NCI-H1105 treated with DMSO at 0.1 percent for 48 hours (cell line): ENCODE measurements around the gene LMOD2.

Experiments
- DNase-seq: peaks from one replicate; lab custom pipeline; 2025; lab: John Stamatoyannopoulos, UW

LMOD2 gene

DNA sequence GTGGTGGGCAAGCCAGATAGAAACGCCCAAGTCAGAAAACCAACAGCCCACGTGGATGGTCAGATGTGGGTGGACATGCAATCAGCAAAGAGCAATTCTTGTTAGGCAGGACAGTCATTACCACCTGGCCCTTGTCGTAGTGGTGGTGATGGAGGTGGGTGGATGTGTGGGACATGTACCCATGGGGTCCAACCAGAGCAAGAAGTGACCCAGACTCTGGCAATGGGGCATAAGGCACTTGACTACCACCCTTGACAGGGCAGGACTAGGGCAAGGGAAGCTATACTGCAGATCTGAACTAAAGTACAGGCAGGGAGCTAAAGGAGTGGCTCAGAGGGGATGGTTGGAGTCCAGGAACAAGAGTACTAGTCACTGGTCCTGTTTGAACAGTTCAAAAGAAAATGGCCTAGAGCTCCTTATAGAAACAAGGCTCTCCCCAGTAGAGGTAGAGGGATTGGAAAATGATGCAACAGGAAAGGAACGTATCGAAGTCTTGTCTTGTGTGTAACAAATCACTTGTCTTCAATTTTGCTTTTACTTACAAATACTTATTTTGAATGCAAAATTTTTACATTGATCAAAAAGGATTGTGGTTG lies 17.6 kb downstream of the LMOD2 start:
- no peak for DNase-seq

DNA sequence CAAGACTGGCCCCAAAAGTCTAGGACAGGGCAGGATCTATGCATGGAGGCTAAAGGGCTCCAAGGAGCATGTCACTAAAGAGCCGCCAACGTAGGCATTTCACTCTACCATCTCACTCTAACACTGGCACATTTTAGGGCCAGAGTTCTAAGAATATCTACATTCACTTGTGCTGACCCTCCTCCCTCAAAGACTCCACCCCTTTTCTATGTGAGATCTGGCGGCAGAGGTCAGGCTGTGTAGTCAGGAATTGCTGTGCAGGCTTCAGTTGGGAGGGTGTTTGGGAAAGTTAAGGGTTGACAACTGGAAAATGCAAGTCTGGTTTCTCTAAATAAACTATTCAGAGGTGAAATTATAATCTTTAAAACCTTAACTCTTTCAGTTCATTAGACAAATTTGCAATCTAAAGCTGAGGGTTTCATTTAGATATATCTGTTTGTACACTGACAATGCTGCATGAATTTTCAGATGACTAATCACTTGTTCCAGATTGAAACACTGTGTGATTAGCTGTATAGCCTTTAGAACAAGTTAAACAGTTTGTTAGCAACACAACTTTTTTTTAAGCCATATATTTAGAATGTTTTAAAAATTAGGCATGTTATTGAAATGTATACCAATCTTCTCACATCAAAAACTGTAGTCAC lies 18.2 kb downstream of the LMOD2 start:
- no peak for DNase-seq

DNA sequence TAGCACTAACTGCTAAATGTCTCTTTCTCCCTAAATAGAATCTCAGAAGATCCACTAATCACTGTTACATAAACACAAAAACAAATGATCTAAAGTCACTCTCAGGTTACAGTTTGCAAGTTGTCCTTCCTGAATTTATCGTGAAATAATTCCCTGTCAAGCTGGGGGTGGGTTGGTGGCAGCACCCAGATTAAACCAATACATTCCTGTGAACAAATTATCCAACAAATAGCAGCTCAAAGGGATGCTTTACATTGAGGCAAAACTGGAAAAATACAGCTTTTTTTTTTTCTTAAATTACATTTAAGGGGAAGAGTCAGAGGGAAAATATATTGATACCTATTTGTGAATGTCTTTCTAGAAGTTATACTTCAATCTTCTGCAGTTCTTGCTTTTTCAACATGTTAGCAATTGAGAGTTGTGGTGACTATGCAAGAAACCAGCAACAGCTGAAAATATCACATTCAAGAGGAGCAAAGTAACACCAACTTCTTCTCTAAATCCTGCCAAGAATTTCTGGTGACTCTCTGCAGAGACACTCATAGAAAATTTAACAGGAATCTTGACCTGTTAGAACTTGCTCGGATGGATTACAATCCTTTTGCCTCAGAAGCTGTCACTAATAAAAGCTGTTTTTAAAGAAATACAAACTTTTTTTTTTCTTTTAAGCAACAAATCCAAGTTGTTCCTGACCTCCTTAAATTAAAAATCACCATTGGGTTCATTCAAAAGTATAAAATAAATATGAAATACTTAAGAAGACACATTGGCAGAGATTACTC lies 18.9 kb downstream of the LMOD2 start:
- no peak for DNase-seq

DNA sequence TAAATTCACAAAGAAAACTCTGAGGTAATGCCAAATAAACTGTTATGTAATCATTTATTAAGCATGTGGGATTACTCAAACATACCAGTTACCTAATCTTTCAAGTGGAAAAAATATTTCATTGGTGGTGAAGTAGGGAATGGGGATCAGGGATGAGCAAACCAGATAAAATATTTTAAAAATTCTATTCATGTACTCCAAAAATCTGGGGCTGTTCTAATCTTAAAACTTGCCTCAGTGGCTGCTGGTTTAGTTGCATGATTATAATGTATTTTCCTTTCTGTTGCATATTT lies 19.5 kb downstream of the LMOD2 start:
- DNase-seq, result no peak

DNA sequence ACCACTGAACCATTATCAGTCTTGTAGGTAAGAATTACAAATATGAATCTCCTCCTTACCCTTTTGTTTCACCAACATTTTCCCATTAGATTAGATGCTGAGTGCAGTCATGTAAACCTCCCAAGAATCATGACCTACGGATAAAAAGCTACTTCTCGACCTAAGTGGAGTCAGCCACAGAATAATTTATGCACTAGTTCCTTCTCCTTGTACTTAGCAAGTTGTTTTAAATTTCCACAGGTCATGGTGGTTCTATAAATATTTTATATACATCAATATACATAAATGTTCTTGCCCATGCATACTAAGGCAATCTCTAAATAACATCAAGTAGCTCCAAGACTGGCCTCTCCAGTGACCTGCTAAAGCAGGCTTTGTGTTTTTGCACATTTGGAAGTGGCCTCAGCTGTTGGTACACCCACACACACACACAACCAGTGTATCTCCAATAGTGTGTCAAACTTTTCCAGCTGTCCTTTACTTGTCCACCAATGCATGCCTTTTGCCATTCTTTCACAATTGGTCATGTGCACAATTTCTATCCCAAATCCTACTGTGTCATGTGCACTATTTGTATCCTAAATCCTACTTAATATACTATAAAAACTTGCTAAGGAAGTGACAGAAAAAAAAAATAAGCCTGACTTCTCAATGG lies 21.5 kb downstream of the LMOD2 start:
- no peak for DNase-seq

DNA sequence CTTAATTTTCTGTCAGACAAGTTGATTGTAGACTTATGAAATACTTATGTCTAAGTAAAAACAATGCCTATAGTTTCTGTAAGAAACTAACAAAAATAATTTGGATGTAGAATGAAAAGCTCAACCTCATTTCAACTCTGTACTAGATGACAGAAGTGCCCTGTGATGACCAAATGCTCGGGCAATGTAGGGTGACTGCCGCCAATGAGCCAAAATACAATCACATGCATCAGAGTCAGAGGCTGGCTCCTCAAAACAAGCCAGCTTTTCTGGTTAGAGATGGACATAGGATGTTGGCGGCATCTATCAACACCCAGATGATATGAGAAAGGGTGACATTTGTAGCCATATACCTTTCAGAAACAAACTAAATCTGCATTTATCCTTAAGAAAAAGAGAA lies 23.9 kb downstream of the LMOD2 start:
- DNase-seq, result no peak

DNA sequence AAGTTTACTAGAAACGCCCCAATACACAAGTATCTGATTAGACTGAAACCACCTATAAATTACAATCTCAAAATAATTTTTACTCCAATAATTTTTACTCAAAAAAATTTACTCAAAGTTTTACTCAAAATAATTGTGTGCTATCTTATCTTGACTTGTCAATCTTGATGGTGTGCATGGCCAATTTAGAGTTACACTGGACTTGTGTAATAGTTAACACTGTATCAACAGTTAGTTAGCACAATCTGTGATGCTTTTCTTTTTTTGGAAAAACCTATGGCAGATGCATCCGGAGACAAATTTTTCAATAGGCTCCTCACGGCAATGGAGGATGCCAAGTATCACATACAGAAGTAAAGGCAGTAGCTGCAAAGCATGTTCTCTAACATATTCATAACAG lies 24.9 kb downstream of the LMOD2 start:
- no peak for DNase-seq

DNA sequence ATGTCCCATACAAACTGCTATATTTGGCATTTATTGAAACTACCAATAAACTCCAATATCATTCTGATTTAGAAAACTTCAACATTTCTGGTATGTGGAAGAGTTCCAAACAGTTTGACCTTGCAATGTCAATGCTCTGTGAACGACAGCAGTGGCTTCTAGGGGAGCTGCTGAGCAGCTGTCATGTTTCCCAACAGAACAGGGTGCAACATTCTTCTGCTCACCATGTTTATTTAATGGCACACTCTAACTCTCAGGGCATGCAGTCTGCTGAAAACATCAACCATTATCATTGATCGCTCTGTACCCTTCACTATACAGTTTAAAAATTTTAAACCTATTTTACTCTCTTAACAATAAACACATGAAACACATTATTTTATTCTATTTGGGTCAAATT lies 25.9 kb downstream of the LMOD2 start:
- no peak for DNase-seq

DNA sequence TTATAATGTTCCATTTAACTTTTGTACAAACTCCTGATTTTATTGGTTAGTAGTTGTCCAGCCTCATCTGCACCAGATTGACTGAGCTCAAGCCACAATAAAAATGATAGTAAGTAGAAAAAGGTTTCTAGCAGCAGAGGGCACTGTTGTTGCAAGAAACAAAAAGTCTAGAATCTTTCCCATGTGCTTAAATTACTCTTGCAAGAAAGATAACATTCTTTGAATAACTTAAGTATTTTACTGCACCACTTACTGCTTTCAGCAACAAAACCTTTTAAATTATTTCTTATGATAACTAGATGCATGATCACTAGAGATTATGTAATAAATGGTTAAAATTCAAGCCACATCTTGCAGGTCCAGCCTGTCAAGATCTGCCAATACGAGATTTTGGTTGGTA lies 27.0 kb downstream of the LMOD2 start:
- DNase-seq, result peak; percentile 27

DNA sequence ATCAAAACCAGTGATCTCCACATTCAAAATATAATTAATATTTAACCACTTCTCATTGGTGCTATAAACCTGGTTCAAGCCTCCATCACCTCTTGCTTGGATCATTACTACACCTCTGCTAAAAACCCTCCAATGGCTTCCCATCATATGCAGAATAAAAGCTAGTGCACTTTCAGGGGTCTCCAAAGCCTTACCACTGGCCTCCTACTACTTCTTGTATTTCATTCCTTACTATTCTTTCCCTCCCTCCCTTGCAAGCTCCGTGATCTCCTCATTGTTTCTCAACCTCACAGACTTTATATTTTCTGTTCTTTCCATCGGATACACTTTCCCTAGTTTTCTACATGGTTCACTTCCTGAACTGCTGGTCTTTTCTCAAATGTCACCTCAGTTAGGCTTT lies 31.5 kb downstream of the LMOD2 start:
- no peak for DNase-seq

DNA sequence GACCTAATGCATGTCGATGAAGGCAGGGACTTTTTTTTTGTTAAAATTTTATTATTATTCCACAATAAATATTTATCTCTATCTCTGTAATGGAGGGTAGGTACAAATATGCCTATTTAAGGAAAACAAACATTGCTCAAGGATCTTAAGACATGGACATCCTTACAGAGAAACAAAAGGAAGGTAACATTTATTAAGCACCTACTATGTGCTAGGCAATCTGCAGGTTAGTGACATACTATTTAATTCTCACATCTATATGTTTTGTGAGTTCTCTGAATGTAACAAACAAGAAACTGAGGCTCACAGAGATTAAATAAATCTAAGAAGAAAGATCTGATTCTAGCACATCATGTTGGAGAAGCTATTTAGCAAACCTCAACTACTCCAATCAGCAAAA lies 32.1 kb downstream of the LMOD2 start:
- DNase-seq, result no peak

DNA sequence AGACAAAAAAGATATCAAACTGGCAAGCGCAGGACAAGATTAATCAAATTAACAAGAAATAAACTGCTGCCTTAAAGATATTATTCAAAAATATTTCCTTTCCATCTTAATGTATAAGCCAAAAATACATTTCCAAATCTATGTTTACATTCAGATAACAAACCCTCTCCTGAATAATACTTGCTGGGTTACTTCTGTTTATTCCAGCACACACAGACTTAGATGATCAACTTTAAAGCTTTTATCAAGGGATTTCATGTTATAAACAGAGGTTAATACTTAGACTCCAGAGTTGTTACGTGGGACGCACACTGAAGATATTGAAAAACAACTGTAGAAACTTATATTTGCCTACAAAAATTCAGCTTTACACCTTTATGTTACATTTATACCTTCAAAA lies 33.6 kb downstream of the LMOD2 start:
- no peak for DNase-seq

DNA sequence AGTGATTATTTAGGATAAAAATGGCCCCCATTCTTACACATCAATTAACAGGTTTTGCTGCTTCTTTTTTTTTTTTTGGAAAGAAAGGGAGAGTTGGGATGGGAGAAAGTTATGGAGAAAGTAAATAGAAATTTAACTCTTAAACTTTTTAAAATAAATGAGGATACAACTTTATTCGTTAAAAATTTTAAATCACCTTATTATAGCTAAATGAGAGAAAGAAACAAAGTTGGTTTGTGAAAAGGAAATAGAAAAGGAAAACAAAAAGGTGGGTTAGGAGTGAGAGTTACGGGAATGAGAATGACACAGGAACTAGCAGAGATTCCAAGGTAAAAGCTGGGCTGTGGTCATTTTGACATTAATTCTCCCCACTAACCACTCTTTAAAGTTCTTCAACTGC lies 34.9 kb downstream of the LMOD2 start:
- no peak for DNase-seq

DNA sequence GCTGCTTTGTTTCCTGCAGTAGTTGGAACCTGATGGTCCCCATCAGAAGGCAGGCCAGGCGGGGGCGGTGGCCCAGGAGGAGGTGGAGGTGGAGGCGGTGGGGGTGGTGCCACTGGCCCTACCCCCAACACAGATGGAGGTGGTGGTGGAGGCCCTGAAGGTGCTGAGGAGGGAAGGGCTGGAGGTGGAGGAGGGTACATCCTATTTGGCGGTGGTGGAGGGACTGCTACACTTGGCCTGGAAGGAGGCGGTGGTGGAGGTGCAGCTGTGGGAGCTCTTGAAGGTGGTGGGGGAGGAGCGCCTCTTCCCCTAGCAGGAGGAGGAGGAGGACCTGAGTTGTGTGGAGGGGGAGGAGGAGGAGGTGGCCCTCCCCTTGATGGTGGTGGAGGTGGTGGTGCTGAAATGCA lies 36.8 kb downstream of the LMOD2 start:
- DNase-seq, result no peak

DNA sequence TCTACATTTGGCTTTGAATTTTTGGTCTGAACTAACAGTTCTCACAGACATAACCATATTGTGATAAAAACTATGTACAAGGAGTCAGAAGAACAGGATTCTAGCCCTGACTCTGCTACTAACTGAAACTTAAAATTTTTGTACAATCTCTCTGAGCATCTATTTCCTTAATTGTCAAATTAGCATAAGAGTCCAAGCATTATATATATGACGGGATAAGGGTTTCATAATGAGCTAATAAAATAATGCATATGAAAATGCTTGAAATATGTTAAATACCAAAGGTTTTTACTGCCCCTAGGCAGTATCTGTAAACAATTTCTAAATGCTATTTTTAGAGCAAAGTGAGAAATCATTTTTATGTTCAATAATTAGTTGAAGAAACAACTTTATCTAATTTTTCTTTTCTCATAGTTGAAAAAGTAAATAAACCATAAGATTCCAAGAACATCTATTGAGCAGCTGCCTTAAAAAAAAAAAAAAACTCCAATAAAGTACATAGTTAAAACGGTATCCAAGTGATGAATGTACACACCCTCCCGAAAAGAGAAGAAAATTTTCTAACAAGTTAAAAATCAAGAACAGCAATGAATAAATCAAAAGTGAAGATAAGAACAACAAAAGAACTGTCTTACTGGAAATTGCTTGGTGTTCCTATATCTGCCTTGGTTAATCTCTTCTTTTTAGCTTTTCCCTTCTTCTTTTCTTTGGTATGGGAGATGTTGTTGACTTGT lies 40.4 kb downstream of the LMOD2 start:
- no peak for DNase-seq

DNA sequence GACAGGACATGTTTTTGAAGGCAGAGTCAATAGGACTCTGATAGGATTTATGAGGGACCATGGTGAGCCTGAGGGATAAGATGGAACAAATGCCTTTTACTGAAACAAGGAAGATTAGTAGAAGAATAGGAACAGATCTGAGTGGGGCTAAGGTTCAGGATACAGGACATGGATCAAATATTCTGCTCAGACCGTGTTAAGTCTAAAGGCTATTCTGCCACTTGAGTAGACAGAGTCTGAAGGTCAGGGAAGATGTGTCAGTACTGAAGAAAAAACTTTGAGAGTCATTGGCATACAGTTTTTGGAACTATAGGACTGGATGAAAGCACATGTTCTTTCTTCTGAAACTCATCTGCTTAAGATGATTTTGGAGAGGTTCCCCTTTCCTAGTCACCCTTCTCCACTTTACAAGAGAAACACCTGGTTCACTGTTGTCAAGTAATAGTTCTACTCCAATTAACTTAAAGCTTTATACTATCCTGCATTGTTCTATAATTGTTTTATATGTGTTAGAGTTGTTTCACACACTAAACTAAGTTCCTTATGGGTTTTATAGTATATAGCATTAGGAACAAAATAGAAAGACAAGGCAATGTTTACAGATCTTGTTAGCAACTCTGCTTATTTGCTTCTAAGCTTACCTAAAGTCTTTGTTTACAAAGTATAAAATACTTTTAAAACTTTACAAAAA lies 49.7 kb downstream of the LMOD2 start:
- no peak for DNase-seq

DNA sequence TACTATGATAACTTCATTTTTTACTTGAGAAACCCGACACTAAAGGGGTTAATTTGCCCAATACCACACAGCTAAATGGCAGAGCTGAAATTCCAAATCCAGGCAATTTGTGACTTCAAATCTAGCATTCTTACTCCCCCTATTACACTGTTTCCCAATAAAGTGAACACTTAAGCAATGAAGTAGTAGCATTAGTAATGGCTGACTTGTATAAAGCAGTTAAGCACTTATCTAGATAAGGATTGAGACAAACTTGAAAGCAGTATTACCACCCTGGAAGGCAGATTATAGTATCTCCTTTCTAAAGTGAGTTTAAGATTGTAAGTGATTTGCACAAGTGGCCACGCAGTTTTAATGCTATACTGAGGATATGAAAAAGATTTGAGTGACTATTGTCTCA lies 53.9 kb downstream of the LMOD2 start:
- DNase-seq, result no peak

DNA sequence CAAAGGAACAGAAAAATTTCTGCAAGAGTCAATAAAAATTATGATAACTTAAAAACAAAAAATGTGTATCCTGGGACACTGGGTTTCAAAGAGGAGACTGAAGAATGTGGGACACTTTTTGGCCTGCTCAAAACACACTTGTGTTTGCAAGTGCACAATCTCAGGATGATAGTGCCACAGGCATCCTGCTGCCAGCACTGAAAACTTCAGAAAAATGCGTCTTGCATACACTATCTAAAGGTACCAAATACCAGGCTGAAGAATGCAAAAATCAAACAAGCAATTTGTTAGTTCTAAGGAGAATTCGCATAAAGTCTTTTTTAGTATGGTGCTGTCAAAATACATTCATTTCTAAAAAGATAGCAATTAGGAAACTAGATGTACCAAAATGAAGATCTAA lies 55.0 kb downstream of the LMOD2 start:
- DNase-seq, result no peak

DNA sequence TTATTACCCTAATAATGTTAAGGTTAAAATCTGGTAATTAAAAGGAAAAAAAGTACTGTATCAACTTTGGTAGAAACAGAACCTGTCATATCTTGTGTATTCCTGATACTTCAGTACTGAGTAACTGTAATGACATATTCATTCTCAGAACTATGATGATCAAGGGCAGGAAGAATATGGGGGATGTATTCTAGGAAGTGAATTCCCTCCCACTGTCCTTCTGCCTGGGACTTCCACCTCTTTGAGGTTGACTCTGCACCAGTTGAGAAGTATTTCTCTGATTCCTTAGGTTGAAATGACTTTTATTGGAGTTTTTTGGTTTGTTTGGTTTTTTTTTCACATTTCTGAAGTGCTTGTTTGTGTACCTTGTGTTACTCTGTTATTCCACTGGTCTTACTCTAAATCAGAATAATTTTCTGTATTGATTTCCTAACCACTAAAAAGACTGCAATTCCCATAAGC lies 56.2 kb downstream of the LMOD2 start:
- no peak for DNase-seq

DNA sequence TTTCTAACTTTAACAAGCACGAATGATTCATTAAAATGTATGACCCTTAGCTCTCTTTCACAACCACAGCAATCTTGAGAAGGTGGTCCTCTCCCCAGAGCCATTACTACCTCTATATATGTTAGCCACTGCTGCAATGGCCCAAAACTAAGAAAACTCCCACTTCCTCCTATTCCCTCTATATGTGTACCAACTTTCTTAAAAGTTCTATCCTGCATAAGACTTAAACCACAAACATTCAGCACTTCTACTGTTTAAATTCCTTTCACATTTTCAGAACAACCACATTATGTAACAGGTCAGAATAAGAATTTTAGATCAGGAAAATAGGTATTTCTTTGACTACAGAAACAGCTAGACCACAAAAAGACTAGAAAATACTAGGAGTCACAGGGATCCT lies 57.0 kb downstream of the LMOD2 start:
- DNase-seq, result no peak
